Spinal cord (tissue), 10 donors: ENCODE data around the gene RPL19. TPM values are rescaled to one million over a fixed set of nuclear protein-coding genes. Genes with fewer than 3 reads are reported as not detected.
"Not testable (repeated sequence)": the region's sequence is repeated elsewhere in the genome, so short reads cannot be mapped to it uniquely, and the experiment has no call there.

Experiments
- DNase-seq, 6 donors: peaks; one replicate each; pipeline versions ENCODE4 v3.0.0 to v3.0.0-alpha.2; 2013 to 2015; ENCODE audit warnings: low spot score in 6 of 6, low read depth in 4 of 6
- H3K27ac ChIP-seq: one replicate; pipeline ENCODE4 v1.5.1; 2013; ENCODE audit warnings: low read depth, low read length, control low read depth
- H3K27me3 ChIP-seq: one replicate; pipeline ENCODE4 v1.6.1; 2013; ENCODE audit warnings: low read length; ENCODE audit not compliant: control insufficient read depth, insufficient read depth
- H3K36me3 ChIP-seq: one replicate; pipeline ENCODE4 v1.6.1; 2013; ENCODE audit warnings: low read length; ENCODE audit not compliant: control insufficient read depth, insufficient read depth
- H3K4me1 ChIP-seq: one replicate; pipeline ENCODE4 v1.6.1; 2013; ENCODE audit warnings: low read length; ENCODE audit not compliant: control insufficient read depth, insufficient read depth
- H3K4me3 ChIP-seq: one replicate; pipeline ENCODE4 v1.5.1; 2013; ENCODE audit warnings: low read depth, low read length, control low read depth
- H3K9me3 ChIP-seq: one replicate; pipeline ENCODE4 v1.6.1; 2013; ENCODE audit warnings: low read length; ENCODE audit not compliant: control insufficient read depth, insufficient read depth
- WGBS: methylation state at CpG from one replicate; pipeline ENCODE4 v1.1.5; 2013; ENCODE audit warnings: missing lambda C conversion rate; ENCODE audit not compliant: insufficient coverage; 5-methylcytosine and 5-hydroxymethylcytosine counted together
- polyA plus RNA-seq, 2 donors: library from polyadenylated mRNA; unstranded; fragments of 120-200 nt; gene quantifications; one replicate each; pipeline ENCODE4 v1.2.1, GENCODE V29; 2013; ENCODE audit not compliant: insufficient read length in 2 of 2
- total RNA-seq, 2 donors: library from RNA; depleted of rRNA in 1 of 2; stranded (reverse); fragments of 120-200 nt in 1 of 2; fragments of >200 nt in 1 of 2; gene quantifications; one replicate each; pipeline versions ENCODE4 v1.2.3 to v1.2.4, GENCODE V29; 2013 to 2014
- donor health status: healthy.

Gene RPL19
- total and polyA plus RNA-seq, 4 donors, result 650 to 2,773 (median 1,270) TPM

- WGBS, result 75% methylated on average over 1 of the region's 2 CpGs
- DNase-seq, result no peak
- H3K27me3 ChIP-seq, result peaks cover 29% of the 10 kb centered on the region
Measured at GRCh38 chr17:39161962-39162361, 38.1 kb upstream of the RPL19 start.

DNA sequence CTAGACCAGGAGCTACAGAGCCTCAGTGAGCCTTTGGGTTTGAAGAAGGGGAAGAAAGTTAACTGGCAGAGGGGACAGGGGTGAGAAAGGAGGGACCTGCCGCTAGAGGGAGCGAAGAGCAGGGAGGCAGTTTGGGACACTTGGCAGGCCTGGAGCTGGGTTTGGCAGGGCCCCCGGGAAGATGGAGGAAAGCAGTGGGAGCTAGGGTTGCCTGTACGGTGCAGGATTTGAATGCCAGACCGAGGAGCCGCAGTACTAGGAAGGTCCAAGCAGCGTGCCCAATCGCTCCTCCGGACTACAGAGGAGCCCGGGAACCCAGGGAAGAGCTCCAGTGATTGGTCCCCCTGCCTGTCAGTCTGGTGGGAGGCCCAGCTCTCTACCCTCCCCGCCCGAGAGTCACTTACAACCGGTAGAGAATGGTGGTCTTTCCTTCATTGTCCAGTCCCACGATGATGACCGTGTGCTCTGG lies 35.4 kb upstream of the RPL19 start:
- peak in 4 of 6 donors; percentile 65 to 96 (median 80) for DNase-seq
- H3K4me1 ChIP-seq, result peaks cover 23% of the 10 kb centered on the region
- peaks cover 37% of the 10 kb centered on the region for H3K27me3 ChIP-seq
- H3K27ac ChIP-seq, result no peak overlapping the region
- peak overlapping the region; percentile 63 for H3K4me3 ChIP-seq
- 0% methylated on average over 15 of the region's 15 CpGs for WGBS
- no peaks in the 10 kb centered on the region for H3K9me3 ChIP-seq
- H3K36me3 ChIP-seq, result no peaks in the 10 kb centered on the region

More at GRCh38 chr17:39161962-39162361, 38.1 kb upstream of the RPL19 start:
- Histone ChIP-seq H3K4me3 (no peak overlapping the region), H3K36me3 (no peaks in the 10 kb centered on the region), H3K4me1 (peaks cover 23% of the 10 kb centered on the region), H3K9me3 (no peaks in the 10 kb centered on the region), H3K27ac (no peak overlapping the region)

GRCh38 chr17:39165178-39165840 lies 34.8 kb upstream of the RPL19 start:
- peaks cover 36% of the 10 kb centered on the region for H3K27me3 ChIP-seq
- DNase-seq, result no peak

DNA sequence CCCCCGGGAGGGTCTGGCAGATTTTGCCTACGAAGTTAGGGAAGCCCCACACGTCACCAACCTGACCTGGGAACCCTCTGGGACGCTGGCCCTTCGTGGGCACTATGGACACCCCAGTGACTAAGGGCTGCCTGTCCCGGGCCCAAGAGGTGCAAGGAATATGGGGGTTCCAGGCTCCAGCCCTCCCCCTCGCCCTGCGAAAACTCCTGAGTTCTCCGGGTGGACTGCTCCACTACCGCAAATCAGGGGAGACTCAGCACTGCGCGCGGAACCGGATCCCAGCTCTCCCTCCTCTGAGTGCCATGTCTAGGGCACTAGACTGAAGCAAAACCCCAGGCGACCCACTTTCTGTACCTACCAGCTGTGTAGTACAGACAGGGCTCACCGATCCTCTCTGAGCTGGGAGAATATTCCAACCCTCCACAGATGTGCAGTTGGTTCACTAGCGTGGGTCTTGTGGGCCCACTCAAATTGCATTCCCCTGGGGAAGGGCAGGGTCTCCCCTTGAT lies 34.2 kb upstream of the RPL19 start, which contains the start of gene ARL5C:
TSS of gene ARL5C (minus strand) at position 321 of the 509 bp plus-strand sequence. CDS start 401 bp downstream, outside the sequence.
- Histone ChIP-seq H3K4me1 (peaks cover 23% of the 10 kb centered on the region), H3K36me3 (no peaks in the 10 kb centered on the region), H3K4me3 (peak within 1 kb of the TSS; percentile 63), H3K27ac (no peak within 1 kb of the TSS), H3K9me3 (no peaks in the 10 kb centered on the region), H3K27me3 (peaks cover 34% of the 10 kb centered on the region)
- peak in 1 of 6 donors; percentile 45 for DNase-seq
- WGBS, result 19% methylated on average over 17 of the region's 17 CpGs

More at GRCh38 chr17:39165178-39165840, 34.8 kb upstream of the RPL19 start:
- no peak overlapping the region for H3K27ac ChIP-seq
- peak overlapping the region; percentile 63 for H3K4me3 ChIP-seq
- peaks cover 23% of the 10 kb centered on the region for H3K4me1 ChIP-seq
- 1% methylated on average over 51 of the region's 51 CpGs for WGBS
- H3K9me3 ChIP-seq, result no peaks in the 10 kb centered on the region
- H3K36me3 ChIP-seq, result no peaks in the 10 kb centered on the region

GRCh38 chr17:39166437-39167335 lies 33.4 kb upstream of the RPL19 start:
- Histone ChIP-seq H3K4me1 (peaks cover 23% of the 10 kb centered on the region), H3K36me3 (no peaks in the 10 kb centered on the region), H3K27ac (no peak overlapping the region), H3K4me3 (no peak overlapping the region), H3K9me3 (no peaks in the 10 kb centered on the region), H3K27me3 (peaks cover 34% of the 10 kb centered on the region)
- DNase-seq, result no peak
- WGBS, result 50% methylated on average over 5 of the region's 7 CpGs

DNA sequence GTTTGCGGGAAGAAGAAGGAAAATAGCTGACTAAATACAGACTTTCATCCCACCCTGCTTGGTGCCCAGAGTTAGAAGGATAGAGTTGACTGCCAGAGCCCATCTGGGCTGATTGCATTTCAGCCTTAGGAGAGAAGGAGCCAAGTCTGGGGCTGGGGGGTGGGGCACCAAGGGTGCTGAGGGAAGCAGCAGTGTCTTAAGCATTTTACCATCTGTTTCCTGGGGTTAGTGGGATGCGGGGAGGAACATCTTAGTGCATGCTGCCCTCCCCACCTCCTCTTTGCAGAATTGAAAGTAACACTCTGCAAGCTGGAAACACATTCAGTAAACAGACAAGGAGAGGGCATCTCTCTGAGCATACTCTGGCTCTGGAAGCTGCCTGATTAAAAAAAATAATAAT lies 32.6 kb upstream of the RPL19 start:
- H3K4me1 ChIP-seq, result peaks cover 23% of the 10 kb centered on the region
- no peak overlapping the region for H3K4me3 ChIP-seq
- no peaks in the 10 kb centered on the region for H3K9me3 ChIP-seq
- no CpG with 5 or more reads among the region's 2 CpGs for WGBS
- no peak overlapping the region for H3K27ac ChIP-seq
- DNase-seq, result peak in 2 of 6 donors; percentile 73 to 88
- peaks cover 34% of the 10 kb centered on the region for H3K27me3 ChIP-seq
- no peaks in the 10 kb centered on the region for H3K36me3 ChIP-seq

- 98% methylated on average over 7 of the region's 10 CpGs for WGBS
Measured at GRCh38 chr17:39168503-39168902, 31.6 kb upstream of the RPL19 start.

DNA sequence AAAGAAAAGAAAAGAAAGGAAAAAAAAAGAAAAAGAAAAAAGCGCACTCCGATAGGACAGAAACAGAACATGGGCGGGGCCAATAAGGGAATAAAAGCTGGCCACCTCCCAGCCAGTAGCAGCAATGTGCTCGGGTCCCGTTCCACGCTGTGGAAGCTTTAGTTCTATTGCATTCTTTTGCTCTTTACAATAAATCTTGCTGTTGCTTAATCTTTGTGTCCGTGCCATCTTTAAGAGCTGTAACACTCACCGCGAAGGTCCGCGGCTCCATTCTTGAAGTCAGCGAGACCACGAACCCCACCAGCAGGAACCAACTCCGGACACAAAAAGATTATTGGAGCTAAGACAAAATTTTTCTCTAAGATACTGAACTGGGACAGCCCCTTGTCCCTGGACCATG lies 31.0 kb upstream of the RPL19 start:
- Histone ChIP-seq H3K27ac (no peak overlapping the region), H3K36me3 (peaks cover 4% of the 10 kb centered on the region), H3K4me1 (peaks cover 32% of the 10 kb centered on the region), H3K9me3 (no peaks in the 10 kb centered on the region), H3K4me3 (no peak overlapping the region), H3K27me3 (peaks cover 34% of the 10 kb centered on the region)
- WGBS, result 62% methylated on average over 14 of the region's 14 CpGs
- no peak for DNase-seq

More at GRCh38 chr17:39168503-39168902, 31.6 kb upstream of the RPL19 start:
- not testable (repeated sequence) for H3K4me3 ChIP-seq, DNase-seq, H3K27ac ChIP-seq, H3K9me3 ChIP-seq, H3K36me3 ChIP-seq
- peaks cover 26% of the 10 kb centered on the region for H3K4me1 ChIP-seq
- peaks cover 34% of the 10 kb centered on the region for H3K27me3 ChIP-seq

DNA sequence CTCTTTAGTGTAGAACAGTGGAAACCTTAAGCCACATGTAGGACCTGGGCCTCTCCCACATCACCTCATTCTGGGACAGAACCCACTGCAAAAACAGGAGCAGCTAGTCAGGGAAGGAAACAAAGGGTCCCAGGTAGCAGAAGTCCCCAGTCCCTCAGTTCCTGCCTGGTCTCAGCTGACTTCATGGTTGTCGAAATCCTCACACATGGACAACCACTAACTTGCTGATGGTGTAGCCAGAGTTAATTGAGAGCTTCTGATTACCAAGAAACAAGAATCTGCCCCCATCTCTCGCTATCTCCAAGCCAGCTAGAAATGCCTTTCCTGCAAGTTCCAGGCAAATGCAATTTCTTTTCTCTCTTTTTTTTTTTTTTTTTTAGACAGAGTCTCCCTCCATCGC lies 30.6 kb upstream of the RPL19 start:
- DNase-seq, result no peak
- Histone ChIP-seq H3K36me3 (peaks cover 8% of the 10 kb centered on the region), H3K27me3 (peaks cover 32% of the 10 kb centered on the region), H3K4me1 (peaks cover 34% of the 10 kb centered on the region), H3K9me3 (no peaks in the 10 kb centered on the region), H3K27ac (no peak overlapping the region), H3K4me3 (no peak overlapping the region)
- 100% methylated on average over 2 of the region's 3 CpGs for WGBS
